Smooth muscle cell (in vitro differentiated cells): ENCODE data around the gene HOXA6. TPM values are rescaled to one million over a fixed set of nuclear protein-coding genes. Genes with fewer than 3 reads are reported as not detected.

Source experiments
- DNase-seq: peaks from one replicate; lab custom pipeline; 2025; ENCODE audit not compliant: unreplicated experiment; lab: John Stamatoyannopoulos, UW
- H2AFZ ChIP-seq: fragments of 200-600 bp; sonication (generic); 2 replicates; pipeline ENCODE4 v1.6.0; 2016; ENCODE audit warnings: antibody characterized with exemption, low read depth, mild to moderate bottlenecking
- H3F3A ChIP-seq: fragments of 200-600 bp; sonication (generic); 2 replicates; pipeline ENCODE4 v1.6.0; 2017; ENCODE audit warnings: antibody characterized with exemption, low read depth
- H3K27ac ChIP-seq: fragments of 200-600 bp; sonication (generic); 2 replicates; pipeline ENCODE4 v1.5.1; 2016; ENCODE audit warnings: low read depth, mild to moderate bottlenecking
- H3K27me3 ChIP-seq: fragments of 200-600 bp; sonication (generic); 2 replicates; pipeline ENCODE4 v1.6.1; 2016; ENCODE audit warnings: low read depth, mild to moderate bottlenecking
- H3K36me3 ChIP-seq: fragments of 200-600 bp; sonication (generic); 2 replicates; pipeline ENCODE4 v1.5.1; 2016; ENCODE audit warnings: low read depth
- H3K4me1 ChIP-seq: fragments of 200-600 bp; sonication (generic); 2 replicates; pipeline ENCODE4 v1.5.1; 2016; ENCODE audit warnings: low read depth
- H3K4me2 ChIP-seq: fragments of 200-600 bp; sonication (generic); 2 replicates; pipeline ENCODE4 v1.6.0; 2016; ENCODE audit warnings: mild to moderate bottlenecking
- H3K4me3 ChIP-seq: fragments of 200-600 bp; sonication (generic); 2 replicates; pipeline ENCODE4 v1.5.1; 2016; ENCODE audit warnings: mild to moderate bottlenecking
- H3K79me2 ChIP-seq: fragments of 200-600 bp; sonication (generic); 2 replicates; pipeline ENCODE4 v1.6.0; 2016; ENCODE audit warnings: low read depth, mild to moderate bottlenecking
- H3K9ac ChIP-seq: fragments of 200-600 bp; sonication (generic); 2 replicates; pipeline ENCODE4 v1.6.0; 2016; ENCODE audit warnings: low read depth
- H3K9me3 ChIP-seq: fragments of 200-600 bp; sonication (generic); replicated peaks from 2 replicates; pipeline ENCODE4 v1.5.1; 2016; ENCODE audit warnings: low read depth
- H4K20me1 ChIP-seq: fragments of 200-600 bp; sonication (generic); 2 replicates; pipeline ENCODE4 v1.6.0; 2016; ENCODE audit warnings: low read depth
- WGBS: methylation state at CpG from one replicate; pipeline ENCODE4 v1.1.7; 2016; ENCODE audit warnings: low lambda C conversion rate; 5-methylcytosine and 5-hydroxymethylcytosine counted together
- polyA plus RNA-seq: library from polyadenylated mRNA; unstranded; fragments of >200 nt; fragmentation: Nextera tagmentation; extraction: Ambion mirVana; gene quantifications from 2 replicates; pipeline ENCODE4 v1.2.1, GENCODE V29; 2016
- total RNA-seq: library from RNA; depleted of rRNA; stranded (reverse); fragments of >200 nt; gene quantifications from 2 replicates; pipeline ENCODE4 v1.2.3, GENCODE V29; 2014
- TF ChIP-seq, protein P1 (sequence below): fragments of 200-600 bp; sonication (generic); IDR thresholded peaks from 2 replicates; pipeline ENCODE4 v1.5.1; 2017; ENCODE audit warnings: borderline replicate concordance, mild to moderate bottlenecking, antibody characterized with exemption; ENCODE audit not compliant: insufficient read depth, poor library complexity, severe bottlenecking

HOXA6 gene
- total and polyA plus RNA-seq, 2 experiments from 2014 or later = 0.56 to 0.58 TPM

DNA sequence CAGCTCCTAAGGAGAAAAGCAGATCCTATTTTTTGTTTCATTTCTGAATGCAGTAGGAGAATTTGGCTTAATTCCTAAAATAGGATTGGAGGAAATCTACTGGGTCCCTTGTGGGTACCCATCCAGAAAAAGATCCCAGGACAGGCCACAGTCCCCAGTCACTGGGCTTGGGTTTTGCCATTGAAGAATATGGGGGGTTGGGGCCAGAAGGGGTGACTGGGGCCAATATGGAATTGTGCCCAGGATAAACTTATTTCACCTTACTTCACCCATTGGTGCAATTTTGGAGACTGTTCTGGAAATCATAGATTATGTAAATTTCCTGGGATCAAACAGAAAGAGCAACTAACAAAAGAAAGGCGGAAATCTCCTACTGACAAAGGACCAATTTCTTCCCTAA is 9.1 kb downstream of the HOXA6 start:
- no peak overlapping the region for H3K4me2 ChIP-seq
- H4K20me1 ChIP-seq = no peaks in the 10 kb centered on the region
- H3K79me2 ChIP-seq = no peaks in the 10 kb centered on the region
- no peak overlapping the region for H3K27ac ChIP-seq
- H3K9me3 ChIP-seq = no peaks in the 10 kb centered on the region
- WGBS = 50% methylated on average over 1 of the region's 1 CpG
- no peaks in the 10 kb centered on the region for H3F3A ChIP-seq
- H3K27me3 ChIP-seq = peaks cover 100% of the 10 kb centered on the region
- peaks cover 6% of the 10 kb centered on the region for H3K4me1 ChIP-seq
- no peak overlapping the region for H3K4me3 ChIP-seq
- no peak for DNase-seq
- TF ChIP-seq, protein P1, sequence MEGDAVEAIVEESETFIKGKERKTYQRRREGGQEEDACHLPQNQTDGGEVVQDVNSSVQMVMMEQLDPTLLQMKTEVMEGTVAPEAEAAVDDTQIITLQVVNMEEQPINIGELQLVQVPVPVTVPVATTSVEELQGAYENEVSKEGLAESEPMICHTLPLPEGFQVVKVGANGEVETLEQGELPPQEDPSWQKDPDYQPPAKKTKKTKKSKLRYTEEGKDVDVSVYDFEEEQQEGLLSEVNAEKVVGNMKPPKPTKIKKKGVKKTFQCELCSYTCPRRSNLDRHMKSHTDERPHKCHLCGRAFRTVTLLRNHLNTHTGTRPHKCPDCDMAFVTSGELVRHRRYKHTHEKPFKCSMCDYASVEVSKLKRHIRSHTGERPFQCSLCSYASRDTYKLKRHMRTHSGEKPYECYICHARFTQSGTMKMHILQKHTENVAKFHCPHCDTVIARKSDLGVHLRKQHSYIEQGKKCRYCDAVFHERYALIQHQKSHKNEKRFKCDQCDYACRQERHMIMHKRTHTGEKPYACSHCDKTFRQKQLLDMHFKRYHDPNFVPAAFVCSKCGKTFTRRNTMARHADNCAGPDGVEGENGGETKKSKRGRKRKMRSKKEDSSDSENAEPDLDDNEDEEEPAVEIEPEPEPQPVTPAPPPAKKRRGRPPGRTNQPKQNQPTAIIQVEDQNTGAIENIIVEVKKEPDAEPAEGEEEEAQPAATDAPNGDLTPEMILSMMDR = no peak
- H3K36me3 ChIP-seq = no peaks in the 10 kb centered on the region
- no peak overlapping the region for H3K9ac ChIP-seq
- H2AFZ ChIP-seq = no peak overlapping the region

DNA sequence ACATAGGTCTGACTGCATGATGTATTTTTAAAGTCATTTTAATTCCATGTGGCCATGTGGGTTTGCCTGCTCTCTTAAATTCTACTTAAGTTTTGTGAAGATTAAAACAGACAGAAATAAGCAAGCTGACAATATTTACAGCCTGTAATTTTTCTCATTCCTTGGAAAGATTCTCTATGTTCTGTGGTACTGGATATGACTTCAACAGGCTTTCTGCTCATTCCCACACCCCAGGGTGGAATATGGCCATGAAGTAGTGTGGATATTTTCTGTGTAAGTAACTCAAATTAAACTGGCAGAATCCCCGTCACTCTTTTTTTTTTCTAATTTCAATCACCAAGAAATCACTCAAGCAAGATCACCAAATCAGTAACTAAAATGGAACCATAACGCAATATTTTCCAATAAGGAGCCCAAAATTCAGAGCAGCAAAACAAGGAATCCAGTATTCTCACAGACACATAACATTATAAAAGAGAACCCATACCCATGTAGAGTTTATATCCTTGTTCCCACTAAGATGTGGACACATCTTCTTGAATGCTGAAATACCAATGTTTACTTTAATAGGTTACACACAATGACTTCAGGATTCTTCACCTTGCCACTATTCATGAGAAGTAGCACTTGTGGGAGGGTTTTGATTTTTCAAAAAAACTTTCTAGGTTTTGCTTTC is 9.8 kb downstream of the HOXA6 start:
- Histone ChIP-seq H3K27ac (no peak overlapping the region), H3K79me2 (no peaks in the 10 kb centered on the region), H3K9me3 (no peaks in the 10 kb centered on the region), H3K27me3 (peaks cover 100% of the 10 kb centered on the region), H3K36me3 (no peaks in the 10 kb centered on the region), H2AFZ (no peak overlapping the region), H4K20me1 (no peaks in the 10 kb centered on the region), H3K4me2 (no peak overlapping the region), H3K4me3 (no peak overlapping the region), H3K9ac (no peak overlapping the region), H3F3A (no peaks in the 10 kb centered on the region), H3K4me1 (no peaks in the 10 kb centered on the region)
- TF ChIP-seq, protein P1 = no peak
- 60% methylated on average over 2 of the region's 2 CpGs for WGBS
- no peak for DNase-seq

DNA sequence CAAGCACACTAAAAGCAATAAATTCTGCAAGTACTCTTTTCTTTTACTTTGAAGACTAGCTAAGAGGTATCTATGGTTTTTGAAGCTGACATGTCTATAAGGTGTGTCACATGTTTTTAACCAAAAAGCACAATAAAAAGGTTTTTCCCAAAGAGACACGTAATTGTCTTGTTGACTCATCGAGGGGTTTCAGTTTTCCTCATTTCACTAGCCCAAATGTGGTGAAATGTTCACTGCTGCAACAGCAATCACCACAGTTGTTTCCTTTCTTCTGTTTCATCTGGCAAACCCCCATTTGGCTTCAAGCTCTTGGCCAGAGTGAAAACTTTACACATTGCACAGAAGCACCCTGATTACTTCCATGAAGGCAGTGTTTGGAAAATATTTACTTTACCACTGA is 13.2 kb downstream of the HOXA6 start:
- Histone ChIP-seq H3F3A (no peaks in the 10 kb centered on the region), H3K9ac (no peak overlapping the region), H3K4me3 (no peak overlapping the region), H3K4me1 (peaks cover 7% of the 10 kb centered on the region), H3K36me3 (no peaks in the 10 kb centered on the region), H3K9me3 (no peaks in the 10 kb centered on the region), H3K27ac (no peak overlapping the region), H2AFZ (no peak overlapping the region), H3K27me3 (peaks cover 100% of the 10 kb centered on the region), H4K20me1 (no peaks in the 10 kb centered on the region), H3K4me2 (no peak overlapping the region), H3K79me2 (no peaks in the 10 kb centered on the region)
- TF ChIP-seq, protein P1 = no peak
- no peak for DNase-seq
- 29% methylated on average over 2 of the region's 2 CpGs for WGBS
